ENCODE data around the gene FAM78A.

FAM78A gene

GRCh38 chr9:131302244-131303075 is 26.1 kb upstream of the FAM78A start:
- no peak overlapping the region for H3K9ac ChIP-seq (ENCODE audit: low read depth in 1 of 2, low read length in 2 of 2)
- no peaks in the 10 kb centered on the region for H3K27me3 ChIP-seq (ENCODE audit: control insufficient read depth in 2 of 2, insufficient read depth in 2 of 2, low read length in 2 of 2)
- H3K4me1 ChIP-seq (ENCODE audit: control insufficient read depth in 2 of 2, insufficient read depth in 2 of 2, low read length in 2 of 2), result no peaks in the 10 kb centered on the region
- no peak overlapping the region for H3K27ac ChIP-seq (ENCODE audit: low read depth in 2 of 2, low read length in 2 of 2)
- no peaks in the 10 kb centered on the region for H3K9me3 ChIP-seq (ENCODE audit: control insufficient read depth in 2 of 2, low read length in 2 of 2)
- no peak overlapping the region for H3K4me3 ChIP-seq (ENCODE audit: low read length in 2 of 2)
- H3K36me3 ChIP-seq (ENCODE audit: control insufficient read depth in 2 of 2, insufficient read depth in 2 of 2, low read length in 2 of 2), result no peaks in the 10 kb centered on the region

DNA sequence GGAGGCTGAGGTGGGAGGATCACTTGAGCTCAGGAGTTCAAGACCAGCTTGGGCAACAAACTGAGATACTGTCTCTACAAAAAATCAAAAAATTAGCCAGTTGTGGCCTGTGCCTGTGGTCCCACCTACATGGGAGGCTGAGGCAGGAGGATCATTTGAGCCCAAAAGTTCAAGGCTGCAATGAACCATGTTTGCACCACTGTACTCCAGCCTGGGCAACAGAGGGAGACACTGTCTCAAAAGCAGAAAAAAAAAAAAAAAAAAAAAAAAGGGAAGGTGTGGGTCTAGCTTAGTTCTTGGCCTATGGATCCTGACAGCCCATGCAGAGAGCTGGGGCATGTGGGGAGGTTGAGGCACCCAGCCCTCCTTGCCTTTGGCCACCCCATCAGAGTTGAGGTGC is 24.1 kb upstream of the FAM78A start:
- Histone ChIP-seq H3K9me3 (ENCODE audit: control insufficient read depth in 2 of 2, low read length in 2 of 2) (no peaks in the 10 kb centered on the region), H3K36me3 (ENCODE audit: control insufficient read depth in 2 of 2, insufficient read depth in 2 of 2, low read length in 2 of 2) (no peaks in the 10 kb centered on the region), H3K27ac (ENCODE audit: low read depth in 2 of 2, low read length in 2 of 2) (no peak overlapping the region), H3K4me1 (ENCODE audit: control insufficient read depth in 2 of 2, insufficient read depth in 2 of 2, low read length in 2 of 2) (no peaks in the 10 kb centered on the region), H3K9ac (ENCODE audit: low read depth in 1 of 2, low read length in 2 of 2) (no peak overlapping the region), H3K4me3 (ENCODE audit: low read length in 2 of 2) (no peak overlapping the region), H3K27me3 (ENCODE audit: control insufficient read depth in 2 of 2, insufficient read depth in 2 of 2, low read length in 2 of 2) (no peaks in the 10 kb centered on the region)

GRCh38 chr9:131299961-131300347 is 23.6 kb upstream of the FAM78A start:
- Histone ChIP-seq H3K27me3 (ENCODE audit: control insufficient read depth in 2 of 2, insufficient read depth in 2 of 2, low read length in 2 of 2) (no peaks in the 10 kb centered on the region), H3K36me3 (ENCODE audit: control insufficient read depth in 2 of 2, insufficient read depth in 2 of 2, low read length in 2 of 2) (no peaks in the 10 kb centered on the region), H3K9ac (ENCODE audit: low read depth in 1 of 2, low read length in 2 of 2) (no peak overlapping the region), H3K4me3 (ENCODE audit: low read length in 2 of 2) (no peak overlapping the region), H3K4me1 (ENCODE audit: control insufficient read depth in 2 of 2, insufficient read depth in 2 of 2, low read length in 2 of 2) (no peaks in the 10 kb centered on the region), H3K9me3 (ENCODE audit: control insufficient read depth in 2 of 2, low read length in 2 of 2) (no peaks in the 10 kb centered on the region), H3K27ac (ENCODE audit: low read depth in 2 of 2, low read length in 2 of 2) (no peak overlapping the region)

DNA sequence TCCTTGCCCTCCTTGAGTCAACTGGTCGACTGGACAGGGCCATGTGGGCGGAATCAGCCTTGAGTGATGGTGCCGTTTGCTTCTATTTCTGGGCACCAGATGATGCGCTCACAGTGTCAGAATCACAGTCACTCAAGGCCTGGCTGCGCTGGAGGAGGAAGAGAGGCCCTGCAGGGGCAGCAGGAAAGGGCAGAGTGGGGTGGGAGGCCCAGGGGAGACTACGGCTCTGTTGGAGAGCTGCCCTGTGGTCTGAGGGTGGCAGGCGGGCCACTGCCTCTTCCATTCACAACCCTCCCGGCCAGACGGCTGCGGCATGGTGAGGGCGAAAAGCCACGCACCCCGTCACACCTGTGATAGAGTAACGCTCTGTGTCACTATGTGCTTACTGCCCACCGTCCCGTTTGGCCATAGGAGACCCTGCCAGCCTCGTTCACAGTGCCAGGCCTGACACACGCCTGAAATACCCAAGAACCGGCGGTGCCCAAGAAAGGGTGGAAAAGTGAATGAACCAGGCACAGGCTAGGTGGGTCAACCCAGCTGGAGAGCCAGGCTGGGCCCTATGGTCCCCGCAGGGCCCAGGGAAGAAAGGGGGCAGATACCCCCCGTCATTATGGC is 23.1 kb upstream of the FAM78A start:
- H3K4me1 ChIP-seq (ENCODE audit: control insufficient read depth in 2 of 2, insufficient read depth in 2 of 2, low read length in 2 of 2), result no peaks in the 10 kb centered on the region

DNA sequence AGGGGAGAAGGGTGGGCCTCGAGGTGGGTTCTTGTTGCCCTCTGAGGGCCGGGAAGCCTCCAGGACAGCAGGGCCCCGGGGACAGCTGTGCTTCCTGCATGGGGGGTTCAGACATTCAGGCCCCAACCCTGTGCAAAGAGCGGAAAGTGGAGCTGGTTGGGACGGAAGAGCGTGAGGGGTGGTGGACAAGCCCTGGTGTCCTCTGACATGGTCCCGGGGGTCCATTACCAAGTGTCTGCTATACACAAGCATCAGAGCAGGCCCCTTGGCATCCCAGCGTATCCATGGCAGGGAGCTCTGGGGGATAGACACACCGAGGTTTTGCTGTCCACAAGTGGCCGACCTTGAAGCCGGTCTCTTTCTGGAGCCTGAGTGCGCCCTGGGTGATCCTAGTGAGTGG is 22.5 kb upstream of the FAM78A start:
- no peaks in the 10 kb centered on the region for H3K9me3 ChIP-seq (ENCODE audit: control insufficient read depth in 2 of 2, low read length in 2 of 2)
- H3K4me1 ChIP-seq (ENCODE audit: control insufficient read depth in 2 of 2, insufficient read depth in 2 of 2, low read length in 2 of 2), result no peaks in the 10 kb centered on the region
- H3K4me3 ChIP-seq (ENCODE audit: low read length in 2 of 2), result no peak overlapping the region
- H3K36me3 ChIP-seq (ENCODE audit: control insufficient read depth in 2 of 2, insufficient read depth in 2 of 2, low read length in 2 of 2), result no peaks in the 10 kb centered on the region
- no peak overlapping the region for H3K9ac ChIP-seq (ENCODE audit: low read depth in 1 of 2, low read length in 2 of 2)
- H3K27me3 ChIP-seq (ENCODE audit: control insufficient read depth in 2 of 2, insufficient read depth in 2 of 2, low read length in 2 of 2), result no peaks in the 10 kb centered on the region
- no peak overlapping the region for H3K27ac ChIP-seq (ENCODE audit: low read depth in 2 of 2, low read length in 2 of 2)

More for the DNA sequence above, 23.1 kb upstream of the FAM78A start:
- H3K9me3 ChIP-seq (ENCODE audit: control insufficient read depth in 2 of 2, low read length in 2 of 2), result no peaks in the 10 kb centered on the region
- H3K36me3 ChIP-seq (ENCODE audit: control insufficient read depth in 2 of 2, insufficient read depth in 2 of 2, low read length in 2 of 2), result no peaks in the 10 kb centered on the region
- H3K27me3 ChIP-seq (ENCODE audit: control insufficient read depth in 2 of 2, insufficient read depth in 2 of 2, low read length in 2 of 2), result no peaks in the 10 kb centered on the region
- H3K27ac ChIP-seq (ENCODE audit: low read depth in 2 of 2, low read length in 2 of 2), result no peak overlapping the region
- no peak overlapping the region for H3K4me3 ChIP-seq (ENCODE audit: low read length in 2 of 2)
- H3K9ac ChIP-seq (ENCODE audit: low read depth in 1 of 2, low read length in 2 of 2), result no peak overlapping the region

DNA sequence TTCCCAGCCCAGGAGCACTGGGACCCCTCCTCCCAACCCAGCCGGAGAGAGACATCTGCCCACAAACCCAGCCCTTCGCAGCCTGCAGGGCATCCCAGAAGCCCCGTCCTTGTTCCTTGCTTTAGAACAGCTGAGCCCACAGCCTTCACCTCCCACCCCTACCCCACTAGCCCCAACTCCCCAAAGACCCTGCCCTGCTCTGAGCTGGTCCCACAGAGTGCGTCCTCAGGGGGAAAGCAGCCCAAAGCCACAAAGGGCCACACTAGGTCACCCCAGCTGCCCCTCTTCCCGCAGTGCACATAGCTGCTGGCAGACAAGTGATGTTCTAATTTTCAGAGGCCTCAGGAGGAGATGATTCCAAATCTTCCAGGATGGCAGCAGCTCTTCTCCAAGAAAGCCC is 22.0 kb upstream of the FAM78A start:
- Histone ChIP-seq H3K27me3 (ENCODE audit: control insufficient read depth in 2 of 2, insufficient read depth in 2 of 2, low read length in 2 of 2) (no peaks in the 10 kb centered on the region), H3K9ac (ENCODE audit: low read depth in 1 of 2, low read length in 2 of 2) (no peak overlapping the region), H3K9me3 (ENCODE audit: control insufficient read depth in 2 of 2, low read length in 2 of 2) (no peaks in the 10 kb centered on the region), H3K4me1 (ENCODE audit: control insufficient read depth in 2 of 2, insufficient read depth in 2 of 2, low read length in 2 of 2) (no peaks in the 10 kb centered on the region), H3K27ac (ENCODE audit: low read depth in 2 of 2, low read length in 2 of 2) (no peak overlapping the region), H3K36me3 (ENCODE audit: control insufficient read depth in 2 of 2, insufficient read depth in 2 of 2, low read length in 2 of 2) (no peaks in the 10 kb centered on the region), H3K4me3 (ENCODE audit: low read length in 2 of 2) (no peak overlapping the region)

DNA sequence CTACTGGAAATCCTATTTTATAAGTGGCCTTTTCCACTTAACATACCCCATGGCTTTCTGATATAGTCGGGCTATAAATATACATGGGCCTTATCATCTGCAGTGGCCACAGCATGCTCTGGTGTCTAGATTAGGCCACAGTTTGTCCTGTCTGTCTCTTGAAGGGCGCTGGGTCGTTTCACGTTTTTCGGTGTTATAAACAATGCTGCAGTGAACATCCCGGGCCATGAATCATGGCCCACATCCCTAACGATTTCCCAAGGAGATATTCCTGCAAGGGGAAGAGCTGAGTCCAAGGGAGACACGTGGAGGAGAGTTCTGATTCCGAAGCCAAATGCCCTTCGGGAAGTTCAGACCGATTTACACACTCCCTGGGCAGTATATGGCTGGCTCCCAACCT is 21.6 kb upstream of the FAM78A start:
- no peaks in the 10 kb centered on the region for H3K9me3 ChIP-seq (ENCODE audit: control insufficient read depth in 2 of 2, low read length in 2 of 2)
- H3K4me3 ChIP-seq (ENCODE audit: low read length in 2 of 2), result no peak overlapping the region
- no peaks in the 10 kb centered on the region for H3K36me3 ChIP-seq (ENCODE audit: control insufficient read depth in 2 of 2, insufficient read depth in 2 of 2, low read length in 2 of 2)
- no peak overlapping the region for H3K9ac ChIP-seq (ENCODE audit: low read depth in 1 of 2, low read length in 2 of 2)
- no peak overlapping the region for H3K27ac ChIP-seq (ENCODE audit: low read depth in 2 of 2, low read length in 2 of 2)
- no peaks in the 10 kb centered on the region for H3K4me1 ChIP-seq (ENCODE audit: control insufficient read depth in 2 of 2, insufficient read depth in 2 of 2, low read length in 2 of 2)
- no peaks in the 10 kb centered on the region for H3K27me3 ChIP-seq (ENCODE audit: control insufficient read depth in 2 of 2, insufficient read depth in 2 of 2, low read length in 2 of 2)

GRCh38 chr9:131296906-131297500 is 20.7 kb upstream of the FAM78A start:
- no peaks in the 10 kb centered on the region for H3K9me3 ChIP-seq (ENCODE audit: control insufficient read depth in 2 of 2, low read length in 2 of 2)
- no peak overlapping the region for H3K27ac ChIP-seq (ENCODE audit: low read depth in 2 of 2, low read length in 2 of 2)
- H3K9ac ChIP-seq (ENCODE audit: low read depth in 1 of 2, low read length in 2 of 2), result no peak overlapping the region
- no peak overlapping the region for H3K4me3 ChIP-seq (ENCODE audit: low read length in 2 of 2)
- H3K4me1 ChIP-seq (ENCODE audit: control insufficient read depth in 2 of 2, insufficient read depth in 2 of 2, low read length in 2 of 2), result peaks cover 0 to 3% of the 10 kb centered on the region in 2 donors
- no peaks in the 10 kb centered on the region for H3K36me3 ChIP-seq (ENCODE audit: control insufficient read depth in 2 of 2, insufficient read depth in 2 of 2, low read length in 2 of 2)
- no peaks in the 10 kb centered on the region for H3K27me3 ChIP-seq (ENCODE audit: control insufficient read depth in 2 of 2, insufficient read depth in 2 of 2, low read length in 2 of 2)

- no peak overlapping the region for H3K9ac ChIP-seq (ENCODE audit: low read depth in 1 of 2, low read length in 2 of 2)
- no peaks in the 10 kb centered on the region for H3K9me3 ChIP-seq (ENCODE audit: control insufficient read depth in 2 of 2, low read length in 2 of 2)
- peaks cover 0 to 3% of the 10 kb centered on the region in 2 donors for H3K4me1 ChIP-seq (ENCODE audit: control insufficient read depth in 2 of 2, insufficient read depth in 2 of 2, low read length in 2 of 2)
- H3K4me3 ChIP-seq (ENCODE audit: low read length in 2 of 2), result no peak overlapping the region
- H3K27ac ChIP-seq (ENCODE audit: low read depth in 2 of 2, low read length in 2 of 2), result no peak overlapping the region
- no peaks in the 10 kb centered on the region for H3K27me3 ChIP-seq (ENCODE audit: control insufficient read depth in 2 of 2, insufficient read depth in 2 of 2, low read length in 2 of 2)
- no peaks in the 10 kb centered on the region for H3K36me3 ChIP-seq (ENCODE audit: control insufficient read depth in 2 of 2, insufficient read depth in 2 of 2, low read length in 2 of 2)
Measured at GRCh38 chr9:131296460-131296859, 20.1 kb upstream of the FAM78A start.

GRCh38 chr9:131292937-131293336 is 16.6 kb upstream of the FAM78A start:
- peaks cover 0 to 3% of the 10 kb centered on the region in 2 donors for H3K4me1 ChIP-seq (ENCODE audit: control insufficient read depth in 2 of 2, insufficient read depth in 2 of 2, low read length in 2 of 2)
- H3K4me3 ChIP-seq (ENCODE audit: low read length in 2 of 2), result no peak overlapping the region
- no peaks in the 10 kb centered on the region for H3K27me3 ChIP-seq (ENCODE audit: control insufficient read depth in 2 of 2, insufficient read depth in 2 of 2, low read length in 2 of 2)
- no peaks in the 10 kb centered on the region for H3K36me3 ChIP-seq (ENCODE audit: control insufficient read depth in 2 of 2, insufficient read depth in 2 of 2, low read length in 2 of 2)
- no peak overlapping the region for H3K27ac ChIP-seq (ENCODE audit: low read depth in 2 of 2, low read length in 2 of 2)
- H3K9me3 ChIP-seq (ENCODE audit: control insufficient read depth in 2 of 2, low read length in 2 of 2), result no peaks in the 10 kb centered on the region
- no peak overlapping the region for H3K9ac ChIP-seq (ENCODE audit: low read depth in 1 of 2, low read length in 2 of 2)
